ENCODE results near the gene MDGA2.

The MDGA2 gene

DNA sequence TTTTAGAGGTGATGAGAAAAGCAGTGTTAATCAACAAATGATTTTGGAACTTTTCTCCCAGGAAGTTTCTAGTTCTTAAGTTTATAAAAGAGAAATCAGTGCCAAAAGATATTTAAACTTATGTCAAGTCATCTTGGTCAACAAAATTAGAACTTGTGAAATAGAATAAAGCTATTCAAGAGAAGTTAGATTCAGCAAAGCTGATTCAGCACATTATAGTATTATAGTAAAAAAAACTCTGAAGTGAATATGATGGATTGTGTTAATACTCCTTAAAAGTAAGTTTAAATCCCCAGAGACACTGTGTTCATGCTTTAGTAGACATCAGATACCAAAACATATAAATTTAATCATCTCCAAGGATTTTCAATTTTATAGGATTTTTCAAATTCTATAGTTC lies 813.7 kb downstream of the MDGA2 start:
- DNase-seq: no peak

DNA sequence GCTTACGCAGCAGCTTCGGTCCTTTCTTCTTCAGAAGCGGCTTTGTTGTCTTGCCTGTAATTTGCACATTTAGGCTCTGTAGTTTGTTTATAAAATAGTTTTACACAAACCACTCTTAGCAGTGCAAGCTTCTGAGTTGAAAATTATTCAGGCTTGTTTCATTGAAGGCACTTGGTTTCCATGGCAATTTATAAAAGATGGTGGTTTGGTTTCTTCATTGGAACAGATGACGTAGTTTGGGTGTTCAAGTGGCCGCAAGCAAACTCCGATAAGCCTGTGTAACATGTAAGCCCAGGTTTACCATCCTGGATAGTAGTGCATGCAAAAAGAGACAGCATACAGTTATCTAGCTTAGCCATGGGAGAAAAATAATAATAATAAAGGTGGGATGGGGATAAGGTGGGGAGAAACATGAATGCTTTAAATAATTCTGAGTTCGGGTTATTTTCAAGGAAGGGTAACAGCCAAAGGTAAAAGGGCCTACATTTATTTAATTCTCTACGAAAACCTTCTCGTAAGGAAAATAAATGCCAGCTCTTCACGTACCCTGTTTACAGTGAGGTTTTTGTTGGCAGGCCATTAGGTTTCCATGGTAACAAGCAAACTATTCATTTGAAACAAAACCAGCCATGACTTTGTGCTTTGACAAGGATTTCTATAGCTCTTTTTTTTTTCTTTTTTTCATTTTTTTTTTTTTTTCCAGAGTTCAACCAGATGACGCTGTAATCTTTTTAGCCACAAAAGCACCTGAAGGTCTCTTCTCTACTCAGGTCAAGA lies 834.3 kb downstream of the MDGA2 start:
- DNase-seq: no peak

DNA sequence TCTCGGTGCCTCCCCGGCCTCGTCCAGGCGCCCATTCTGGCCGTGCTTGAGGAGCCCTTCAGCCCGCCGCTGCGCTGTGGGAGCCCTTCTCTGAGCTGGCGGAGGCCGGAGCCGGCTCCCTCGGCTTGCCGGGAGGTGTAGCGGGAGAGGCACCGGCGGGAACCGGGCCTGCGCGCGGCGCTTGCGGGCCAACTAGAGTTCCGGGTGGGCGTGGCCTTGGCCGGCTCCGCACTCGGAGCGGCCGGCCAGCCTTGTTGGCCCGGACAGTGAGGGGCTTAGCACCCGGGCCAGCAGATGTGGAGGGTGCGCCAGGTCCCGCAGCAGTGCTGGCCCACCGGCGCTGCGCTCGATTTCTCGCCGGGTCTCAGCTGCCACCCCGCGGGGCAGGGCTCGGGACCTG lies 855.1 kb downstream of the MDGA2 start:
- DNase-seq: no peak

GRCh38 chr14:46819117-46819516 lies 856.3 kb downstream of the MDGA2 start:
- no peak for DNase-seq

DNA sequence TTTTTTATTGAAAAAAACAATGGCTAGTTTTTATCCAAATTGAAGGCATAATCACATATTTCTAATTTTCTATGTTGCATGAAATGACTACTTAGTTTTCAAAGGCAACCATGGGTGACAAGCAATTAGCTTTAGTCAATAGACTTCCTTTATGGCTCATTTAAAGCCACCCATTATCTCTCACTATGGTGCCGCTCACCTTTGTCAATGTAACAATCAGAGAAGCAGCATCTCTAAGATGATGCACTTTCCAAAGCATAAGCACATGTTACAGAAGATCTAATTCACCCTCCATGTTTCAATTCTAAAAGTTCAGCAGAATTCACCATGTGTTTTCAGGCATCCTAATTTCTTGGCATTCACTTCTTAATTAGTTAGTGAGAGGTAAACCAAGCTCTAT lies 857.3 kb downstream of the MDGA2 start:
- DNase-seq: no peak

- no peak for DNase-seq
Measured at GRCh38 chr14:46793144-46793543, 882.3 kb downstream of the MDGA2 start.
